T-helper 1 cell treated with Interleukin-12 subunit alpha and Interleukin-12 subunit beta and Interleukin-4 antibody, amounts not matched to agents 30 μg/mL and 1 μg/mL, for 36 hours (primary cell): Measurements from ENCODE around the gene RIPOR2.

ENCODE experiments used
- H3K27ac Mint-ChIP-seq: one replicate; pipeline ENCODE4 v1.8.0; 2021; ENCODE audit warnings: mild to moderate bottlenecking, mixed read lengths
- H3K27me3 Mint-ChIP-seq: one replicate; pipeline ENCODE4 v1.8.0; 2021; ENCODE audit warnings: low read depth, mixed read lengths
- H3K36me3 Mint-ChIP-seq: one replicate; pipeline ENCODE4 v1.8.0; 2021; ENCODE audit warnings: low read depth, mixed read lengths
- H3K4me1 Mint-ChIP-seq: one replicate; pipeline ENCODE4 v1.8.0; 2021; ENCODE audit warnings: low read depth, mixed read lengths
- H3K4me3 Mint-ChIP-seq: one replicate; pipeline ENCODE4 v1.8.0; 2021; ENCODE audit warnings: mild to moderate bottlenecking, moderate library complexity, mixed read lengths
- H3K9me3 Mint-ChIP-seq: one replicate; pipeline ENCODE4 v1.8.0; 2021; ENCODE audit warnings: mixed read lengths

Gene RIPOR2

GRCh38 chr6:24855395-24856245, 80.1 kb downstream of the RIPOR2 start:
- Mint-ChIP-seq H3K4me3 (no peak overlapping the region), H3K36me3 (peaks cover 58% of the 10 kb centered on the region), H3K9me3 (no peaks in the 10 kb centered on the region), H3K27ac (peak overlapping the region; percentile 92), H3K4me1 (peaks cover 50% of the 10 kb centered on the region), H3K27me3 (no peaks in the 10 kb centered on the region)

DNA sequence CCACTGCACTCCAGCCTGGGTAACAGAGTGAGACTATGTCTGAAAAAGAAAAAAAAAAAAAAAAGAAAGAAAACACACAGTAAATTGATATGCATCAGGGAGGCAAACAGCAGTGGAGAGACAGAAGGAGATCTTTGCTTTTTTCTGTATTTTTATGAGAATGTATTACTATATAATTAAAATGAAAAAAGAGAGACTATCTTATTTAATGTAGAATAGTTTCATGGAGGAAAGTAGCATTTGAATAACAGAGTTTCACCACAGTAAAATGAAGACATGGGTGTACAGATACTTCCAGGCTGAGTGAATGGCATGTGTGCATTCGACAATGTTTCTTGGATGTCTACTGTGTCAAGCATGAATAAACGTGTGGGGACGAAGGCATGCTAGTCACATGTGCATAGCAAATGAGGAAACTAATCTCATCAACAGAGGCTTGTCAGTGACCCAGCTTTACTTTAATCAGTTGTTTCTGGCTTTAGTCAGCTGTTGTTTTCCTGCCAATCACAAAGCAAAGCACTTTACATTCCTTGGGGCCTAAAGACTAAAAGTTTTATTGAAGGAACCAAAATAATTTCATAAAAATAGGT, 81.6 kb downstream of the RIPOR2 start:
- Mint-ChIP-seq H3K27ac (peak overlapping the region; percentile 34), H3K4me1 (peaks cover 42% of the 10 kb centered on the region), H3K4me3 (no peak overlapping the region), H3K36me3 (peaks cover 59% of the 10 kb centered on the region), H3K9me3 (no peaks in the 10 kb centered on the region), H3K27me3 (no peaks in the 10 kb centered on the region)

DNA sequence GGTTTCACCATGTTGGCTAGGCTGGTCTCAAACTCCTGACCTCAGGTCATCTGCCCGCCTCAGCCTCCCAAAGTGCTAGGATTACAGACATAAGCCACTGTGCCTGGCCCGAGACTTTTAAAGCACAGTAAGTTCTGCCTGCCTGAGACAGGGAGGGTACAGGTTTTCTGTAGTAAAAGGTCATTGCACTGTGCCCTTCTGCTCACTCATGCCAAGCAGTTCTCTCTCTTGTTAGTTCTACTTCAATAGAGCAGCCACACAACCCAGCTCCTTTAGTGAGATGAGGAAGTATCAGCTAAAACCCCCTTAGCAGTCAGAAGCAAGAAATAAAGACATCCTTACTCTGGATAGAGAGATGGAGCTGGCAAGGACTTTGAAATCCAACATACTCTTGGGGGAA, 84.7 kb downstream of the RIPOR2 start:
- H3K4me1 Mint-ChIP-seq: peaks cover 19% of the 10 kb centered on the region
- peaks cover 66% of the 10 kb centered on the region for H3K36me3 Mint-ChIP-seq
- H3K27me3 Mint-ChIP-seq: no peaks in the 10 kb centered on the region
- H3K4me3 Mint-ChIP-seq: no peak overlapping the region
- no peak overlapping the region for H3K27ac Mint-ChIP-seq
- H3K9me3 Mint-ChIP-seq: no peaks in the 10 kb centered on the region

DNA sequence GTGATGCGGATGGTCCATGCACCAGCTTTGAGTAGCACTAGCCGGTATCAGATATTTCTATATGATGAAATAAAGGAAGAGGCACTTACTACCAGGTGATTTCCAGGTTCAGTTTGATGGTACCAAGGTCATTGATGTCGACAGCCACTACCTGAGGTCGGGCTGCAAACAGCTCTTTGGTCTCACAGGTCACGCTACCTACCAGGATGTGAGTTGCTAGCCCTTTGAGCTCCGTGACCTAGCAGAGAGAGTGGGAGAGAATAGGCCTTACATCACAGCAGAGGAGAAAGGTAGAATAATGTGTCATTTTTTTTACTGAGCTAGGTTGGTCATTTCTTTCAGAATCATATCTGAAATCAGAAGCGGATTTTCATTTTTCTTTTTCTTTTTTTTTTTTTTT, 86.0 kb downstream of the RIPOR2 start:
- Mint-ChIP-seq H3K27ac (no peak overlapping the region), H3K4me1 (peaks cover 18% of the 10 kb centered on the region), H3K9me3 (no peaks in the 10 kb centered on the region), H3K4me3 (no peak overlapping the region), H3K36me3 (peaks cover 72% of the 10 kb centered on the region), H3K27me3 (no peaks in the 10 kb centered on the region)

- Mint-ChIP-seq H3K27me3 (no peaks in the 10 kb centered on the region), H3K36me3 (peaks cover 75% of the 10 kb centered on the region), H3K4me1 (peaks cover 20% of the 10 kb centered on the region), H3K4me3 (no peak overlapping the region), H3K27ac (no peak overlapping the region), H3K9me3 (no peaks in the 10 kb centered on the region)
These were observed 87.3 kb downstream of the RIPOR2 start for GRCh38 chr6:24848461-24848860.

DNA sequence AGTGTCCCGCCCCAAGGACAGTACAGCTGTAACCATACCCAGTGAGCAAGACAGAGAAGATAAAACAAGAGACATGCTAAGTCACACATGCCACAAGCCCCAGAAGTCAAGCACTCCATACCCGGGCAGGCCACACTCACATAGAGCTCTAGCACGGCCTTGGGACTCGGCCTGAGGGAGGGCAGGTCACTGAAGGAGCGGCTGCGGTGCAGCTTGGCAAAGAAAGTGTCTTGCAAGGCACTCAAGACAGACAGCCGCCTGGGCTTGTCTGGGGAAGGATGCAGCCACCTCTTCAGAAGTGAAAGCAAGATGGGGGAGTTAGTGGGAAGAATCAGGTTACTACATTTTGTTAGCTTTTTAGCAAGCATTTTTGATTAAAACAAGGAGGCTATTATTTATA, 88.4 kb downstream of the RIPOR2 start:
- Mint-ChIP-seq H3K4me3 (no peak overlapping the region), H3K36me3 (peaks cover 76% of the 10 kb centered on the region), H3K4me1 (peaks cover 25% of the 10 kb centered on the region), H3K27me3 (no peaks in the 10 kb centered on the region), H3K27ac (peak overlapping the region; percentile 43), H3K9me3 (no peaks in the 10 kb centered on the region)

DNA sequence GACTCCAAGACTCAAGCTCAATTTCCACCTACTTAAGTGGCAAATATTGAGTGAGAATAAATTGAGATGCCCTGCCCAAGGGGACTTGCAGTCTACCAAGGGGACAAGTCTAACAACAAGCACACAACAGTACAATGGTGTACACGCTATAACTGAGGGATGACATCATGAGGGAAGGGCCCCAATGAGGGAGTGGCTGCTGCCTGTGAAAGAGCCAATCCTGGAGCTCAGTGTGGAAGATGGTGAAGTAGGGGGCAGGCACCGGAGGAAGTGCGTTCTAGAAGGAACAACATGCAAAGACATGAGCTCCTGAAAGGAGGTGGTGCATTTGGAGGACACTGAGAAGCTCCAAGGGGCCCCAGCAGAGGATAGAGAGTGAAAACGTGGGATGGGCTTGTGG, 90.2 kb downstream of the RIPOR2 start:
- no peaks in the 10 kb centered on the region for H3K27me3 Mint-ChIP-seq
- peaks cover 36% of the 10 kb centered on the region for H3K4me1 Mint-ChIP-seq
- H3K9me3 Mint-ChIP-seq: no peaks in the 10 kb centered on the region
- peak overlapping the region; percentile 63 for H3K27ac Mint-ChIP-seq
- peaks cover 86% of the 10 kb centered on the region for H3K36me3 Mint-ChIP-seq
- no peak overlapping the region for H3K4me3 Mint-ChIP-seq

- H3K4me3 Mint-ChIP-seq: no peak overlapping the region
- H3K27me3 Mint-ChIP-seq: no peaks in the 10 kb centered on the region
- no peak overlapping the region for H3K27ac Mint-ChIP-seq
- peaks cover 83% of the 10 kb centered on the region for H3K36me3 Mint-ChIP-seq
- no peaks in the 10 kb centered on the region for H3K9me3 Mint-ChIP-seq
- H3K4me1 Mint-ChIP-seq: peaks cover 41% of the 10 kb centered on the region
These were observed 90.9 kb downstream of the RIPOR2 start for GRCh38 chr6:24844903-24845302.

DNA sequence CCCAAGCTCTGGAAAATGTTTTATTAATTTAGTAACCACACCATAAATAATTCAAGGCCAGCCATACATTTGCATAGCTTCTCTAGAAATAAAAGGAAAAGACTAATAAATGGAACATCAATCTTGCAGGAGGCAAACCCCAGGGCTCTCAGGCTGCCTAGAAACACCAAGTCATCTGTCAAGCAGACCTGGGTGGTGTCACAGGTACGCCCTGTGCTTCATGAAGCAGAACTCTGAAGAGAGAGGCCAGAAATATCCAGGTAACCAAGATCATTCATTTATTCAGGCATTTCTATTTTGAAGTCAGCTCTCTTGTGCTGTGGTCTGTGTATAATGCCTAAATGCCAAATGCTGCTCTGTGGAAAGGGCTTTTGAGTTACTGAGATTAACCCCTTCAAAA, 91.7 kb downstream of the RIPOR2 start:
- no peaks in the 10 kb centered on the region for H3K9me3 Mint-ChIP-seq
- no peaks in the 10 kb centered on the region for H3K27me3 Mint-ChIP-seq
- H3K4me3 Mint-ChIP-seq: no peak overlapping the region
- peaks cover 44% of the 10 kb centered on the region for H3K4me1 Mint-ChIP-seq
- H3K36me3 Mint-ChIP-seq: peaks cover 81% of the 10 kb centered on the region
- H3K27ac Mint-ChIP-seq: no peak overlapping the region

DNA sequence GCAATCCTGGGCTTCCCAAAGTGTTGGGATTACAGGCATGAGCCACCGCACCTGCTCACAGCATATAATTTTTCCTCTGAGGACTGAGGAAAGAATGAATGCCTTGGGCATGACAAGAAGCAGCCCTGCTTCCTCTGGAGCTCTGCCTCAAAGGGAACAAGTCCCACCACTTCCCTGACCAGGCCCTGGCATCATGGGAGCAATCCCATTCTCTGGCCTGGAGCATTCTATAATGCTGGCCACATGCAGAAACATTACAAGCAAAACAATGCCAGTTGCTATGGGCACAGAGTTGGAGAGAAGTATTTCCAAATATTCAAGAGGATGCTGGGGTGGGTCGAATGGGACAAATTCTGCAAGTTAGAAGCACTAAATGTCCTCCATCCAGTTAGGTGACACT, 95.6 kb downstream of the RIPOR2 start:
- H3K4me3 Mint-ChIP-seq: no peak overlapping the region
- H3K9me3 Mint-ChIP-seq: no peaks in the 10 kb centered on the region
- peaks cover 45% of the 10 kb centered on the region for H3K4me1 Mint-ChIP-seq
- H3K27me3 Mint-ChIP-seq: no peaks in the 10 kb centered on the region
- no peak overlapping the region for H3K27ac Mint-ChIP-seq
- peaks cover 80% of the 10 kb centered on the region for H3K36me3 Mint-ChIP-seq

DNA sequence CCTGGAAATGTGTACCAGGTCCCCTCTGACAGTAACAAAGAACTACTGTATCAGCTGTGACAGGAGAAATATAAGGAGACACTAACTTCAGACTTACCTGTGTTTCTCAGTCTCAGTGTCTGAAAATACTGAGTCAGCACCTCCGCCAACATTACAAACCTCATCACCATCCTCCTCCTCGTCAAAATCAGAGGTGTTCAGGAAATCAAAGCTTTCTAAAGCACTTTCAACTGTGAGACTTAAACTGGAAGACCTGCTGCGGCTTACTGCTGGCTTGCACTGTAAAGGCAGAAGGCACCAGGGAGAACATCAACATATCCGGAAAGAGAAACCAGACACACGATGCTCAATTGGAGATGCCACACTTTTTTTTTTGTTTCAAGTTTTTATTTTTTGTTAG, 96.8 kb downstream of the RIPOR2 start:
- Mint-ChIP-seq H3K36me3 (peaks cover 85% of the 10 kb centered on the region), H3K27me3 (no peaks in the 10 kb centered on the region), H3K4me1 (peaks cover 50% of the 10 kb centered on the region), H3K4me3 (no peak overlapping the region), H3K27ac (peak overlapping the region; percentile 73), H3K9me3 (no peaks in the 10 kb centered on the region)

- Mint-ChIP-seq H3K36me3 (peaks cover 82% of the 10 kb centered on the region), H3K27ac (peak overlapping the region; percentile 45), H3K4me3 (no peak overlapping the region), H3K4me1 (peaks cover 50% of the 10 kb centered on the region), H3K27me3 (no peaks in the 10 kb centered on the region), H3K9me3 (no peaks in the 10 kb centered on the region)
These were observed 97.7 kb downstream of the RIPOR2 start for GRCh38 chr6:24838081-24838480.

DNA sequence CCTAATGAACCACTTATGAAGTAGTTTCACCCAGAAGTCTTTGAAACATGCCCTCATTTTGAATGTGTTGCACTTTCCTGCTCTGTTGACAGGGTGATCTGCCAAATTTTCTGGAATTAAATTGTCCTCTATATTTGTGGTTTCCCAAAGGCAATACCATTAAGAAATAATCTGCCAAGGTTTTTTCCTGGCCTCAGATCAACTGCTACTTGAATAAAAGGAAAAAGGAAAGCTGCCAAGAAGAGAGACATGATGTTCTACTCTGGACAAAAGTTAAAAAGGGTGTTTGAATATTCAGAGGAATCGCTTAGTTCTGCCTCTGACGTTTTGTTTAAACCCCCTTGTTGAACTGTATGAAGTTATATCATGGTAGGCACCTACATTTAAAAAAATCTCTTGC, 99.7 kb downstream of the RIPOR2 start:
- H3K27me3 Mint-ChIP-seq: no peaks in the 10 kb centered on the region

DNA sequence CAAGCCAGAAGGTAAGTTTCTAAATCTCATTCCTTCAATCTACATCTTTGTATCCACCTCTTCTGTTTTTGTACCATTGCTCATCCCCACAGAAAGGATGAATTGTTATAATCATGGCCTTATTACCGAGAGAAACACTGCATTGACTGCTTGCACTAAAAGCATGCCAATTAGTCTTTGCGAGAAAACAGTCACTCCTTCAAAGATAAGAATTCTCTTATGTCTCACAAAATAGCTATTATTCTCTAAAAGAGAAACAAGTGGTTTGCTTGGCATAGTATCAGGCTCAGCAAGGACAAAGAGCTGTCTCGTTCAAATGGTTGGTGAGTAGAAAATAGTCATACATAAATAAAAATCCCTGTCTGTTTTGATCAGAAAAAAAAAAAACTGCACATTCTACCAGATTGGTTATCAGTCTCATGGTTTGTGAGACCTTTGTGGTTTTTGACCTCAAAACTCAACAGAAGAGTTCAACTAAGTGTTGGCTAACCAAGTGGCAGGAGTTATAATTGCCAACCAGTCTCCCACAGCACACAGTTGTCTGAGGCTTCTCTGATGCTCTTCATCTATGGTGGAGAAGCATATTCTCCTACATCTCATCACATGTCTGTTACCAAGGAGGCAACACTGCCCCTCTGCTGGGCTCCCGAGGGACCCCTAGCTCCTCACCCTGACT, 101.9 kb downstream of the RIPOR2 start:
- no peak overlapping the region for H3K4me3 Mint-ChIP-seq
- no peaks in the 10 kb centered on the region for H3K9me3 Mint-ChIP-seq
- H3K27ac Mint-ChIP-seq: peak overlapping the region; percentile 50
- peaks cover 17% of the 10 kb centered on the region for H3K4me1 Mint-ChIP-seq
- H3K36me3 Mint-ChIP-seq: peaks cover 74% of the 10 kb centered on the region
- no peaks in the 10 kb centered on the region for H3K27me3 Mint-ChIP-seq

More for the DNA sequence above, 99.7 kb downstream of the RIPOR2 start:
- no peaks in the 10 kb centered on the region for H3K9me3 Mint-ChIP-seq
- no peak overlapping the region for H3K4me3 Mint-ChIP-seq
- H3K27ac Mint-ChIP-seq: no peak overlapping the region
- peaks cover 39% of the 10 kb centered on the region for H3K4me1 Mint-ChIP-seq
- H3K36me3 Mint-ChIP-seq: peaks cover 82% of the 10 kb centered on the region

- peaks cover 13% of the 10 kb centered on the region for H3K4me1 Mint-ChIP-seq
- no peaks in the 10 kb centered on the region for H3K9me3 Mint-ChIP-seq
- H3K27ac Mint-ChIP-seq: no peak overlapping the region
- H3K27me3 Mint-ChIP-seq: no peaks in the 10 kb centered on the region
- H3K36me3 Mint-ChIP-seq: peaks cover 72% of the 10 kb centered on the region
- H3K4me3 Mint-ChIP-seq: no peak overlapping the region
These were observed 103.0 kb downstream of the RIPOR2 start for GRCh38 chr6:24832794-24833193.
